Limb (tissue), 2 donors: ENCODE data around the gene SPINT1.
"Not testable (repeated sequence)": the region's sequence is repeated elsewhere in the genome, so short reads cannot be mapped to it uniquely, and the experiment has no call there.

Source experiments
- DNase-seq, 2 donors: peaks; one replicate each; pipeline ENCODE4 v3.0.0-alpha.2; 2016; ENCODE audit errors: extremely low spot score in 2 of 2

The SPINT1 gene

GRCh38 chr15:40857601-40858341 lies 13.9 kb downstream of the SPINT1 start:
- DNase-seq: peak; percentile 47 to 90

GRCh38 chr15:40858706-40859105 lies 14.9 kb downstream of the SPINT1 start:
- no peak for DNase-seq

- DNase-seq: peak; percentile 34 to 77
Measured at GRCh38 chr15:40859206-40859851, 15.5 kb downstream of the SPINT1 start.

- DNase-seq: not testable (repeated sequence)
Measured at GRCh38 chr15:40861147-40861546, 17.3 kb downstream of the SPINT1 start.

GRCh38 chr15:40863660-40864270 lies 19.9 kb downstream of the SPINT1 start:
- no peak for DNase-seq

- DNase-seq: no peak
Measured at GRCh38 chr15:40867199-40867598, 23.4 kb downstream of the SPINT1 start.

- no peak for DNase-seq
Measured at GRCh38 chr15:40869686-40870085, 25.8 kb downstream of the SPINT1 start.

GRCh38 chr15:40870716-40871115 lies 26.9 kb downstream of the SPINT1 start:
- no peak for DNase-seq

- no peak for DNase-seq
Measured at GRCh38 chr15:40871749-40872617, 28.1 kb downstream of the SPINT1 start.

- DNase-seq: no peak
Measured at GRCh38 chr15:40872791-40873693, 29.2 kb downstream of the SPINT1 start.

- DNase-seq: peak in 1 of 2 donors; percentile 69
Measured at GRCh38 chr15:40873694-40874561, 30.1 kb downstream of the SPINT1 start, which contains the start of gene RHOV. Gene RHOV (minus strand): TSS chr15:40874234. CDS start chr15:40874139, 95 bp downstream.

GRCh38 chr15:40875991-40876730 lies 32.3 kb downstream of the SPINT1 start:
- DNase-seq: no peak

GRCh38 chr15:40877694-40878093 lies 33.8 kb downstream of the SPINT1 start:
- DNase-seq: no peak

- no peak for DNase-seq
Measured at GRCh38 chr15:40878785-40879184, 34.9 kb downstream of the SPINT1 start.

- no peak for DNase-seq
Measured at GRCh38 chr15:40879609-40880008, 35.8 kb downstream of the SPINT1 start.

GRCh38 chr15:40881351-40881750 lies 37.5 kb downstream of the SPINT1 start:
- DNase-seq: no peak

GRCh38 chr15:40886586-40886985 lies 42.7 kb downstream of the SPINT1 start:
- no peak for DNase-seq

- no peak for DNase-seq
Measured at GRCh38 chr15:40889112-40889511, 45.3 kb downstream of the SPINT1 start.

GRCh38 chr15:40891138-40891537 lies 47.3 kb downstream of the SPINT1 start:
- DNase-seq: no peak
